K562 (cell line): Measurements from ENCODE around the gene C8A. TPM values are rescaled to one million over a fixed set of nuclear protein-coding genes. Genes with fewer than 3 reads are reported as not detected.

Source experiments
- ATAC-seq: fragments of 200-7000 bp; cut with Tn5 transposase; 3 replicates; pipeline ENCODE4 v1.9.1; 2020; ENCODE audit warnings: moderate library complexity
- BruUV-seq: library from RNA; stranded (reverse); fragments of 400-500 nt; replicated peaks from 2 replicates; lab custom pipeline; 2021; lab: Mats Ljungman, UMichigan
- CTCF ChIA-PET: fragments of 300-600 bp; formaldehyde crosslinking; extraction: SDS; loops from one replicate; lab custom pipeline; 2021; ENCODE audit warnings: low intra/inter-chr PET ratio; lab: Yijun Ruan, JAX
- POLR2A ChIA-PET: fragments of 300-600, 350-650 bp; sonication (Branson Sonifier 250); formaldehyde crosslinking; extraction: SDS; loops from one replicate; lab custom pipeline; 2021; ENCODE audit warnings: antibody characterized with exemption, inconsistent platforms; lab: Yijun Ruan, JAX
- DNase-seq, 4 experiments: peaks; one replicate each; pipeline versions ENCODE4 v3.0.0 to v3.0.0-alpha.2; 2011 to 2018; ENCODE audit warnings: low spot score in 3 of 4, mixed read lengths in 3 of 4; ENCODE audit errors: extremely low read depth in 1 of 4
- FAIRE-seq: peaks from 2 replicates; lab custom pipeline; 2011; peaks lifted over from hg19 to GRCh38; lab: Jason Lieb, UNC
- H2AFZ ChIP-seq: 2 replicates; pipeline ENCODE4 v1.6.0; 2011; ENCODE audit warnings: low read depth, low read length, control low read depth, inconsistent platforms
- H3K27ac ChIP-seq: fragments of 200-600 bp; 3 replicates; pipeline ENCODE4 v1.8.0; 2011; ENCODE audit warnings: low read depth, mild to moderate bottlenecking, control low read depth, inconsistent platforms, low read length, moderate library complexity, mixed read lengths; ENCODE audit errors: extremely low read depth
- H3K27me3 ChIP-seq, 2 experiments: fragments of 300-600 bp in 1 of 2; 2 replicates in 1 of 2; 3 replicates in 1 of 2; pipeline versions ENCODE4 v1.6.0 to v1.8.0; 2011; ENCODE audit warnings: inconsistent platforms in 2 of 2, low read length in 2 of 2, mild to moderate bottlenecking in 1 of 2, mixed read lengths in 1 of 2, moderate library complexity in 1 of 2; ENCODE audit not compliant: control insufficient read depth in 2 of 2, insufficient read depth in 2 of 2
- H3K36me3 ChIP-seq: fragments of 300-600 bp; 3 replicates; pipeline ENCODE4 v1.8.0; 2011; ENCODE audit warnings: mild to moderate bottlenecking, low read length, inconsistent platforms; ENCODE audit not compliant: control insufficient read depth, insufficient read depth
- H3K4me1 ChIP-seq, 2 experiments: fragments of 200-600 bp in 1 of 2; replicated peaks in 1 of 2; 2 replicates in 1 of 2; 3 replicates in 1 of 2; pipeline versions ENCODE4 v1.5.1 to v1.8.0; 2011; ENCODE audit warnings: inconsistent platforms in 2 of 2, low read length in 2 of 2, mild to moderate bottlenecking in 1 of 2, mixed read lengths in 1 of 2, moderate library complexity in 1 of 2; ENCODE audit not compliant: control insufficient read depth in 2 of 2, insufficient read depth in 2 of 2
- H3K4me2 ChIP-seq: 2 replicates; pipeline ENCODE4 v1.6.1; 2011; ENCODE audit warnings: low read length, control low read depth, inconsistent platforms, mixed read lengths; ENCODE audit not compliant: insufficient read depth
- H3K4me3 ChIP-seq: fragments of 200-600 bp; sonication (generic), shearing (Covaris generic); 2 replicates; pipeline ENCODE4 v1.5.1; 2016; ENCODE audit warnings: control low read depth, inconsistent platforms
- H3K79me2 ChIP-seq: fragments of 200-600 bp; 3 replicates; pipeline ENCODE4 v1.8.0; 2011; ENCODE audit warnings: low read length, inconsistent platforms; ENCODE audit not compliant: control insufficient read depth, insufficient read depth
- H3K9ac ChIP-seq, 2 experiments: 2 replicates each; pipeline versions ENCODE4 v1.6.0 to v1.6.1; 2011; ENCODE audit warnings: low read depth in 2 of 2, low read length in 2 of 2, control low read depth in 1 of 2, inconsistent platforms in 1 of 2, mild to moderate bottlenecking in 1 of 2, mixed read lengths in 1 of 2; ENCODE audit not compliant: insufficient read depth in 1 of 2
- H3K9me1 ChIP-seq: one replicate; pipeline ENCODE4 v1.6.0; 2011; ENCODE audit warnings: inconsistent platforms, mild to moderate bottlenecking, low read length, moderate library complexity; ENCODE audit not compliant: control insufficient read depth, insufficient read depth
- H3K9me3 ChIP-seq: replicated peaks from 2 replicates; pipeline ENCODE4 v1.5.1; 2011; ENCODE audit warnings: low read depth, low read length, inconsistent platforms; ENCODE audit not compliant: control insufficient read depth, insufficient read depth
- H4K20me1 ChIP-seq: replicated peaks from 2 replicates; pipeline ENCODE4 v1.6.1; 2011; ENCODE audit warnings: low read length, inconsistent platforms, mixed read lengths; ENCODE audit not compliant: control insufficient read depth, insufficient read depth
- DMBX1 ChIP-seq: fragments of 250-450 bp; sonication (Bioruptor Pico); IDR thresholded peaks from 2 replicates; pipeline ENCODE4 v1.8.0; 2022; ENCODE audit warnings: inconsistent platforms, mild to moderate bottlenecking, moderate library complexity, borderline replicate concordance
- ELF4 ChIP-seq: fragments of 450-650 bp; formaldehyde crosslinking; IDR thresholded peaks from 2 replicates; pipeline ENCODE4 v1.4.0; 2022; ENCODE audit warnings: missing genetic modification characterization
- HMGN3 ChIP-seq: IDR thresholded peaks from 2 replicates; pipeline ENCODE4 v1.6.1; 2011; ENCODE audit warnings: borderline replicate concordance, low read depth, mild to moderate bottlenecking, mixed read lengths, low read length; ENCODE audit not compliant: insufficient read length; ENCODE audit errors: extremely low read depth
- POLR2A ChIP-seq: fragments of 450-650 bp; conservative IDR thresholded peaks from 2 replicates; pipeline ENCODE4 v1.6.1; 2016
- POLR2G ChIP-seq: fragments of 200-400 bp; formaldehyde crosslinking; IDR thresholded peaks from 2 replicates; pipeline ENCODE4 v1.6.1; 2017; ENCODE audit warnings: low read depth, mild to moderate bottlenecking, antibody characterized with exemption, low read length, moderate library complexity
- RHOXF2B ChIP-seq: fragments of 250-450 bp; sonication (Bioruptor Pico); conservative IDR thresholded peaks from 2 replicates; pipeline ENCODE4 v1.5.1; 2021
- SMC3 ChIP-seq: conservative IDR thresholded peaks from 2 replicates; pipeline ENCODE4 v1.6.1; 2011; ENCODE audit warnings: low read depth, low read length, improper control_type of control experiment; ENCODE audit not compliant: insufficient read depth
- SREBF2 ChIP-seq: sonication (generic); formaldehyde crosslinking; IDR thresholded peaks from 2 replicates; pipeline ENCODE4 v1.4.0; 2020; ENCODE audit warnings: mild to moderate bottlenecking, missing genetic modification reagents
- XRCC5 ChIP-seq: fragments of 200-400 bp; formaldehyde crosslinking; IDR thresholded peaks from 2 replicates; pipeline ENCODE4 v1.6.1; 2017; ENCODE audit warnings: low read depth, mild to moderate bottlenecking, low read length
- ZNF146 ChIP-seq: IDR thresholded peaks from one replicate; pipeline ENCODE4 v1.6.1; 2018; ENCODE audit warnings: missing compliant biosample characterization; ENCODE audit not compliant: unreplicated experiment
- WGBS: fragments of 100-300 bp; shearing (Covaris generic); methylation state at CpG from one replicate; pipeline ENCODE4 v1.1.6; 2016; ENCODE audit warnings: low coverage, mixed read lengths; ENCODE audit not compliant: insufficient coverage; ENCODE audit errors: missing lambda C conversion rate; 5-methylcytosine and 5-hydroxymethylcytosine counted together
- in situ Hi-C: fragments of 300-500 bp; cut with MboI; formaldehyde crosslinking; loops from 4 replicates; pipeline ENCODE4 v1.15.0; 2018; ENCODE audit warnings: inconsistent platforms, mixed read lengths
- intact Hi-C: fragments of 100-400 bp; cut with micrococcal nuclease; formaldehyde crosslinking; loops from 2 replicates; pipeline ENCODE4 v1.14.2; 2022
- polyA plus RNA-seq, 8 experiments: library from polyadenylated mRNA; depleted of rRNA in 4 of 8; stranded (reverse) in 5 of 8; unstranded in 3 of 8; fragments of >200 nt; fragmentation: Nextera tagmentation in 2 of 8; fragmentation: Illumina TruSeq in 1 of 8; extraction: Ambion mirVana in 2 of 8; extraction: Trizol in 1 of 8; gene quantifications; 2 replicates each; pipeline versions ENCODE4 v1.2.1 to v1.2.3, GENCODE V29; 2011 to 2014; ENCODE audit warnings: inconsistent platforms in 1 of 8, missing spikeins in 1 of 8
- total RNA-seq, 7 experiments: library from RNA; depleted of rRNA in 6 of 7; stranded (reverse); fragments of >200 nt in 6 of 7; fragmentation: Illumina TruSeq in 2 of 7; extraction: Trizol in 2 of 7; gene quantifications; 2 replicates each; pipeline versions ENCODE4 v1.2.1 to v1.2.3, GENCODE V29; 2011 to 2021; ENCODE audit warnings: low replicate concordance in 1 of 7
- TF ChIP-seq, protein P1 (sequence below), 2 experiments: IDR thresholded peaks; 2 replicates each; pipeline ENCODE4 v1.6.1; 2011; ENCODE audit warnings: borderline replicate concordance in 1 of 2, control low read depth in 1 of 2, low read depth in 1 of 2, low read length in 1 of 2, mild to moderate bottlenecking in 1 of 2, mixed read lengths in 1 of 2, moderate library complexity in 1 of 2; ENCODE audit not compliant: insufficient read depth in 1 of 2, insufficient read length in 1 of 2, poor library complexity in 1 of 2, severe bottlenecking in 1 of 2; ENCODE audit errors: extremely low read depth in 1 of 2
- TF ChIP-seq, protein P2 (sequence below), 2 experiments: fragments of 450-650 bp in 1 of 2; IDR thresholded peaks; 2 replicates each; pipeline ENCODE4 v1.6.1; 2011 to 2017; ENCODE audit warnings: low read depth in 2 of 2, antibody characterized with exemption in 1 of 2, borderline replicate concordance in 1 of 2, low read length in 1 of 2, mild to moderate bottlenecking in 1 of 2, mixed read lengths in 1 of 2; ENCODE audit not compliant: control insufficient read depth in 1 of 2

Gene C8A
- total and polyA plus RNA-seq, 9 of the 15 experiments (the other 6 are each of a cell fraction or from before 2014, with no cell fraction given), result 0.09 TPM; not detected in 8

DNA sequence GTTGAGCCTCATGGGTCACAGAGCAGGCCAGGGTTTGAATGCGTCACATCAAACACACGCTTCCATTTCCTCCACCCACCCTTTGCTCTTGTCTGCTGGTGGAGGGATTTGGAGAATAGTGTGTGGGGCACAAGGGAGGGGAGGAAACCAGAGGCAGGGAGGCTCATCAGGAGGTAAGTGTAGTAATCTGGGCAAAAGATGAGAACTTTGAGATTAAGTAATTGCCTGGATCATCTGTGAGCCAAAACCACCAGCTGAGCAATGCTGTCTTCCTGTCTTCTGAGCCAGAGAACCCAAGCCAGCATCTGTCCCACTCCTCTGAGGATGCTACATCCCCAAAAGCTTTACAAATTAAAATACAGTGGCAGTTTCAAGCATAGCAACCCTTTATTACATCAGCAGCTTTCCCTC is 66.0 kb downstream of the C8A start:
- ChIA-PET CTCF (no interaction called here), POLR2A (no interaction called here)
- no peak for ATAC-seq
- no peak for FAIRE-seq
- Histone ChIP-seq H3K36me3 (no peaks in the 10 kb centered on the region), H3K27me3 (no peaks in the 10 kb centered on the region), H3K4me1 (no peaks in the 10 kb centered on the region), H3K9ac (no peak overlapping the region), H3K79me2 (no peaks in the 10 kb centered on the region), H3K27ac (no peak overlapping the region), H3K9me3 (no peaks in the 10 kb centered on the region), H3K4me2 (no peak overlapping the region), H4K20me1 (no peaks in the 10 kb centered on the region), H3K9me1 (no peaks in the 10 kb centered on the region), H3K4me3 (no peak overlapping the region), H2AFZ (no peak overlapping the region)
- intact Hi-C loops, result no loop called here
- BruUV-seq, result no TSS peak
- no peak for DNase-seq
- WGBS, result 0% methylated on average over 1 of the region's 2 CpGs
- no peak for TF ChIP-seq POLR2G
- no peak for TF ChIP-seq XRCC5
- TF ChIP-seq ELF4 (CRISPR knock-in tag), result no peak
- no peak for TF ChIP-seq SREBF2
- TF ChIP-seq, protein P1, sequence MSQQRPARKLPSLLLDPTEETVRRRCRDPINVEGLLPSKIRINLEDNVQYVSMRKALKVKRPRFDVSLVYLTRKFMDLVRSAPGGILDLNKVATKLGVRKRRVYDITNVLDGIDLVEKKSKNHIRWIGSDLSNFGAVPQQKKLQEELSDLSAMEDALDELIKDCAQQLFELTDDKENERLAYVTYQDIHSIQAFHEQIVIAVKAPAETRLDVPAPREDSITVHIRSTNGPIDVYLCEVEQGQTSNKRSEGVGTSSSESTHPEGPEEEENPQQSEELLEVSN (IDR thresholded peaks at IDR 0.05; ENCODE audit: borderline replicate concordance in 1 of 2, extremely low read depth in 1 of 2, insufficient read depth in 1 of 2, insufficient read length in 1 of 2, low read depth in 1 of 2, low read length in 1 of 2, poor library complexity in 1 of 2, severe bottlenecking in 1 of 2), result no peak
- TF ChIP-seq, protein P2, sequence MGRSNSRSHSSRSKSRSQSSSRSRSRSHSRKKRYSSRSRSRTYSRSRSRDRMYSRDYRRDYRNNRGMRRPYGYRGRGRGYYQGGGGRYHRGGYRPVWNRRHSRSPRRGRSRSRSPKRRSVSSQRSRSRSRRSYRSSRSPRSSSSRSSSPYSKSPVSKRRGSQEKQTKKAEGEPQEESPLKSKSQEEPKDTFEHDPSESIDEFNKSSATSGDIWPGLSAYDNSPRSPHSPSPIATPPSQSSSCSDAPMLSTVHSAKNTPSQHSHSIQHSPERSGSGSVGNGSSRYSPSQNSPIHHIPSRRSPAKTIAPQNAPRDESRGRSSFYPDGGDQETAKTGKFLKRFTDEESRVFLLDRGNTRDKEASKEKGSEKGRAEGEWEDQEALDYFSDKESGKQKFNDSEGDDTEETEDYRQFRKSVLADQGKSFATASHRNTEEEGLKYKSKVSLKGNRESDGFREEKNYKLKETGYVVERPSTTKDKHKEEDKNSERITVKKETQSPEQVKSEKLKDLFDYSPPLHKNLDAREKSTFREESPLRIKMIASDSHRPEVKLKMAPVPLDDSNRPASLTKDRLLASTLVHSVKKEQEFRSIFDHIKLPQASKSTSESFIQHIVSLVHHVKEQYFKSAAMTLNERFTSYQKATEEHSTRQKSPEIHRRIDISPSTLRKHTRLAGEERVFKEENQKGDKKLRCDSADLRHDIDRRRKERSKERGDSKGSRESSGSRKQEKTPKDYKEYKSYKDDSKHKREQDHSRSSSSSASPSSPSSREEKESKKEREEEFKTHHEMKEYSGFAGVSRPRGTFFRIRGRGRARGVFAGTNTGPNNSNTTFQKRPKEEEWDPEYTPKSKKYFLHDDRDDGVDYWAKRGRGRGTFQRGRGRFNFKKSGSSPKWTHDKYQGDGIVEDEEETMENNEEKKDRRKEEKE (IDR thresholded peaks at IDR 0.05; ENCODE audit: borderline replicate concordance in 1 of 2, control insufficient read depth in 1 of 2, low read depth in 2 of 2, low read length in 1 of 2), result no peak
- no peak for TF ChIP-seq POLR2A
- TF ChIP-seq DMBX1 (CRISPR knock-in tag), result no peak
- no peak for TF ChIP-seq RHOXF2B (CRISPR knock-in tag)
- TF ChIP-seq ZNF146, result no peak
- no peak for TF ChIP-seq HMGN3
- TF ChIP-seq SMC3, result no peak
- in situ Hi-C loops, result no loop called here
